Limb (tissue), 2 donors: Measurements from ENCODE around the gene GM2A.
"Not testable (repeated sequence)": the region's sequence is repeated elsewhere in the genome, so short reads cannot be mapped to it uniquely, and the experiment has no call there.

Experiments
- DNase-seq, 2 donors: peaks; one replicate each; pipeline ENCODE4 v3.0.0-alpha.2; 2016; ENCODE audit errors: extremely low spot score in 2 of 2

The GM2A gene

GRCh38 chr5:151284392-151284967 lies 31.5 kb downstream of the GM2A start:
- DNase-seq: no peak

- no peak for DNase-seq
Observed at GRCh38 chr5:151285683-151286082, 32.7 kb downstream of the GM2A start.

GRCh38 chr5:151286246-151286645 lies 33.3 kb downstream of the GM2A start:
- no peak for DNase-seq

- DNase-seq: no peak
Observed at GRCh38 chr5:151288180-151288579, 35.2 kb downstream of the GM2A start.

- DNase-seq: no peak
Observed at GRCh38 chr5:151293624-151294023, 40.6 kb downstream of the GM2A start.

GRCh38 chr5:151295138-151295537 lies 42.2 kb downstream of the GM2A start:
- no peak for DNase-seq

- DNase-seq: no peak
Observed at GRCh38 chr5:151295791-151296477, 42.9 kb downstream of the GM2A start.

GRCh38 chr5:151296478-151296830 lies 43.5 kb downstream of the GM2A start:
- DNase-seq: no peak

GRCh38 chr5:151296974-151297373 lies 44.0 kb downstream of the GM2A start:
- no peak for DNase-seq

GRCh38 chr5:151298063-151298855 lies 45.3 kb downstream of the GM2A start:
- no peak for DNase-seq

- DNase-seq: no peak
Observed at GRCh38 chr5:151303666-151304065, 50.7 kb downstream of the GM2A start, which contains the start of gene SLC36A3. TSS of gene SLC36A3 (minus strand) at chr5:151303766. CDS start at chr5:151303354, 412 bp downstream.

- DNase-seq: not testable (repeated sequence)
Observed at GRCh38 chr5:151309266-151309665, 56.3 kb downstream of the GM2A start.

- not testable (repeated sequence) for DNase-seq
Observed at GRCh38 chr5:151309821-151310220, 56.8 kb downstream of the GM2A start.

- DNase-seq: no peak
Observed at GRCh38 chr5:151310932-151311331, 57.9 kb downstream of the GM2A start.

- no peak for DNase-seq
Observed at GRCh38 chr5:151312756-151313324, 59.9 kb downstream of the GM2A start.

- no peak for DNase-seq
Observed at GRCh38 chr5:151313357-151313756, 60.4 kb downstream of the GM2A start.

- DNase-seq: peak; percentile 61 to 74
Observed at GRCh38 chr5:151315998-151316597, 63.1 kb downstream of the GM2A start.

- DNase-seq: no peak
Observed at GRCh38 chr5:151317871-151318270, 64.9 kb downstream of the GM2A start.

GRCh38 chr5:151318850-151319732 lies 66.1 kb downstream of the GM2A start:
- DNase-seq: peak in 1 of 2 donors; percentile 42
